Measurements from ENCODE around the gene GLOD5. TPM values are rescaled to one million over a fixed set of nuclear protein-coding genes. Genes with fewer than 3 reads are reported as not detected.

The GLOD5 gene
- total and polyA plus RNA-seq, 9 of the 15 experiments (the other 6 are each of a cell fraction or from before 2014, with no cell fraction given): 0.27 to 4.4 (median 2.2) TPM

DNA sequence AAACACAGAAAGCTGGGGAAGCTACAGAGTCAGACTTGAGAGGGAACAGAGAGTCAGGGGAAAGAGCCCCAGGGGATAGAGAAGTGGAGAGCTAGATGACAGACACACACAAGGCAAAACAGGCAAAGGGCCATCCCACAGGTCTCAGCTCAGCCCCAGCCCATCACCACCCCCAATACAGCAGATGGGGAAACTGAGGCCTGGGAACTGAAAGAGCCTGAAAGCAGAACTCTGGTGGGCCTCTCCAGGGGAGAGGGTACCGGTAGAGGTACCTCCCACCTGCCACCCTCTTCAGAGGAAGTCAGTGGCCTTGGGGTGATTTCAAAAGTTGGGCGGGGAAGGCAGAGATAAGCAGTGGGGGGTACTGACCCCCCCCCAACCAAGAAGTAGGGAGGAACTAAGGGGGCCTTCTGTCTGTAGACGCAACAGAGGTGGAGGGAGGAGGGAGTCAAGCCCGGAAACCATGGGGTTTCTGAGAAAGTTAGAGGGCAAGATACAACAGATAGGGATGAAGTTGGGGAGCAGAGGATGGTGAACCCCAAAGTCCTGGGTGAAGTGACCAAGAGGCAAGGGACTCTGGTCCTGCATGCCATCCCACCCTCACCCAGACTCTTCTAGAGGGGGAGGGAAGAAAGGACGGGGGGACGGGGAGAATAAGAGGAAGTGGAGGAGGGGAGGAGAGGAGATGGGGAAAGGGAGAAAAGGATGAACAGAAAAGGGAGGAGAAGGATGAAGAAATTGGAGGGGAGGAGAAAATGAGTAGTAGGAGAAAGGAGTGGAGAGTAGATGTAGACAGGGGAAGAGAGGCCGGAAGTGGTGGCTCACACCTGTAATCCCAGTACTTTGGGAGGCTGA is 28.0 kb downstream of the GLOD5 start (continued):
- TF ChIP-seq, protein P1, sequence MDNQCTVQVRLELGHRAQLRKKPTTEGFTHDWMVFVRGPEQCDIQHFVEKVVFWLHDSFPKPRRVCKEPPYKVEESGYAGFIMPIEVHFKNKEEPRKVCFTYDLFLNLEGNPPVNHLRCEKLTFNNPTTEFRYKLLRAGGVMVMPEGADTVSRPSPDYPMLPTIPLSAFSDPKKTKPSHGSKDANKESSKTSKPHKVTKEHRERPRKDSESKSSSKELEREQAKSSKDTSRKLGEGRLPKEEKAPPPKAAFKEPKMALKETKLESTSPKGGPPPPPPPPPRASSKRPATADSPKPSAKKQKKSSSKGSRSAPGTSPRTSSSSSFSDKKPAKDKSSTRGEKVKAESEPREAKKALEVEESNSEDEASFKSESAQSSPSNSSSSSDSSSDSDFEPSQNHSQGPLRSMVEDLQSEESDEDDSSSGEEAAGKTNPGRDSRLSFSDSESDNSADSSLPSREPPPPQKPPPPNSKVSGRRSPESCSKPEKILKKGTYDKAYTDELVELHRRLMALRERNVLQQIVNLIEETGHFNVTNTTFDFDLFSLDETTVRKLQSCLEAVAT (IDR thresholded peaks at IDR 0.05): peak in 1 of 2 experiments; percentile 13; a peak in 1 of 4 replicates
- 0 out of 2 replicates have a peak, but pooled peaks have one; percentile 29 for TF ChIP-seq ARID1B (IDR thresholded peaks at IDR 0.05)
- TF ChIP-seq GABPA (tag; conservative IDR thresholded peaks at IDR 0.05; ENCODE audit: low read depth): peak; percentile 33; the same call in 1 of the 2 replicates
- peak; percentile 28; the same call in 1 of the 2 replicates for TF ChIP-seq FOXM1 (IDR thresholded peaks at IDR 0.05; ENCODE audit: low read depth)
- TF ChIP-seq FOXM1 (CRISPR knock-in tag; IDR thresholded peaks at IDR 0.05; ENCODE audit: low read depth): no peak
- TF ChIP-seq, protein P2, sequence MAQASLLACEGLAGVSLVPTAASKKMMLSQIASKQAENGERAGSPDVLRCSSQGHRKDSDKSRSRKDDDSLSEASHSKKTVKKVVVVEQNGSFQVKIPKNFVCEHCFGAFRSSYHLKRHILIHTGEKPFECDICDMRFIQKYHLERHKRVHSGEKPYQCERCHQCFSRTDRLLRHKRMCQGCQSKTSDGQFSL (CRISPR knock-in tag; IDR thresholded peaks at IDR 0.05): peak; percentile 61; the same call in 1 of the 2 replicates
- TF ChIP-seq, protein P2 (tag; IDR thresholded peaks at IDR 0.05): peak in 1 of 2 experiments; percentile 58; a peak in 1 of 4 replicates
- no peak for TF ChIP-seq ZNF584 (CRISPR knock-in tag; IDR thresholded peaks at IDR 0.05; ENCODE audit: low read depth)
- TF ChIP-seq SIN3A (IDR thresholded peaks at IDR 0.05; ENCODE audit: borderline replicate concordance in 2 of 2, control insufficient read depth in 1 of 2, low read depth in 2 of 2, low read length in 2 of 2): no peak
- TF ChIP-seq ILF3 (IDR thresholded peaks at IDR 0.05; ENCODE audit: borderline replicate concordance): no peak
- no peak for TF ChIP-seq ZC3H8 (IDR thresholded peaks at IDR 0.05)
- 0 out of 4 replicates have a peak, but pooled peaks of 1 of the 2 experiments have one; percentile 22 for TF ChIP-seq ETV6 (IDR thresholded peaks at IDR 0.05; ENCODE audit: borderline replicate concordance in 1 of 2, low read depth in 2 of 2, low read length in 1 of 2)
- TF ChIP-seq ETV6 (CRISPR knock-in tag; IDR thresholded peaks at IDR 0.05; ENCODE audit: borderline replicate concordance): no peak
- TF ChIP-seq, protein P3, sequence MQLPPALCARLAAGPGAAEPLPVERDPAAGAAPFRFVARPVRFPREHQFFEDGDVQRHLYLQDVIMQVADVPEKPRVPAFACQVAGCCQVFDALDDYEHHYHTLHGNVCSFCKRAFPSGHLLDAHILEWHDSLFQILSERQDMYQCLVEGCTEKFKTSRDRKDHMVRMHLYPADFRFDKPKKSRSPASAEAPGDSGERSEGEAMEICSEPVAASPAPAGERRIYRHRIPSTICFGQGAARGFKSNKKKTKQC (CRISPR knock-in tag; IDR thresholded peaks at IDR 0.05): no peak
- TF ChIP-seq MXI1 (IDR thresholded peaks at IDR 0.05; ENCODE audit: low read depth, low read length): no peak
- TF ChIP-seq PHTF2 (CRISPR knock-in tag; IDR thresholded peaks at IDR 0.05): no peak
- TF ChIP-seq ELF4 (CRISPR knock-in tag; IDR thresholded peaks at IDR 0.05): no peak
- TF ChIP-seq SPI1 (IDR thresholded peaks at IDR 0.05; ENCODE audit: borderline replicate concordance, low read depth, low read length): peak; percentile 89
- TF ChIP-seq, protein P4, sequence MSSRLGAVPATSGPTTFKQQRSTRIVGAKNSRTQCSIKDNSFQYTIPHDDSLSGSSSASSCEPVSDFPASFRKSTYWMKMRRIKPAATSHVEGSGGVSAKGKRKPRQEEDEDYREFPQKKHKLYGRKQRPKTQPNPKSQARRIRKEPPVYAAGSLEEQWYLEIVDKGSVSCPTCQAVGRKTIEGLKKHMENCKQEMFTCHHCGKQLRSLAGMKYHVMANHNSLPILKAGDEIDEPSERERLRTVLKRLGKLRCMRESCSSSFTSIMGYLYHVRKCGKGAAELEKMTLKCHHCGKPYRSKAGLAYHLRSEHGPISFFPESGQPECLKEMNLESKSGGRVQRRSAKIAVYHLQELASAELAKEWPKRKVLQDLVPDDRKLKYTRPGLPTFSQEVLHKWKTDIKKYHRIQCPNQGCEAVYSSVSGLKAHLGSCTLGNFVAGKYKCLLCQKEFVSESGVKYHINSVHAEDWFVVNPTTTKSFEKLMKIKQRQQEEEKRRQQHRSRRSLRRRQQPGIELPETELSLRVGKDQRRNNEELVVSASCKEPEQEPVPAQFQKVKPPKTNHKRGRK (tag; IDR thresholded peaks at IDR 0.05): no peak
